OCI-M1 (cell line): ENCODE data around the gene GYG2.

Source experiments
- DNase-seq: peaks from one replicate; lab custom pipeline; 2025; lab: John Stamatoyannopoulos, UW

The GYG2 gene

DNA sequence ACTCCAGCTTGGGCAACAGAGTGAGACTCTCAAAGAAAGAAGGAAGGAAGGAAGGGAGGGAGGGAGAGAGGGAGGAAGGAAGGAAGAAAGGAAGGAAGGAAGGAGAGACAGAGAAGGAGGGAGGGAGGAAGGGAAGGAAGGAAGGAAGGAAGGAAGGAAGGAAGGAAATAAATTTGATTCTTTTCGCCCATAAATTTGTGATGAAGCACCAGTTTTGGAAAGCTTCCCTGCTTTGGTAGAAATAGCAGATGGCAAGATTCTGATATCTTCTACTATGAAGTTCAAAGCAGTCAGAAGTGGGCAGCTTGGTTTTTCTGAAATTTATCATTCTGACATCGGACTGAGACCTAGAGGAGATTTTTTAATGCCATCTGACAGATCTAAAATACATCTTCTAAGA, 11.7 kb upstream of the GYG2 start:
- DNase-seq = no peak

DNA sequence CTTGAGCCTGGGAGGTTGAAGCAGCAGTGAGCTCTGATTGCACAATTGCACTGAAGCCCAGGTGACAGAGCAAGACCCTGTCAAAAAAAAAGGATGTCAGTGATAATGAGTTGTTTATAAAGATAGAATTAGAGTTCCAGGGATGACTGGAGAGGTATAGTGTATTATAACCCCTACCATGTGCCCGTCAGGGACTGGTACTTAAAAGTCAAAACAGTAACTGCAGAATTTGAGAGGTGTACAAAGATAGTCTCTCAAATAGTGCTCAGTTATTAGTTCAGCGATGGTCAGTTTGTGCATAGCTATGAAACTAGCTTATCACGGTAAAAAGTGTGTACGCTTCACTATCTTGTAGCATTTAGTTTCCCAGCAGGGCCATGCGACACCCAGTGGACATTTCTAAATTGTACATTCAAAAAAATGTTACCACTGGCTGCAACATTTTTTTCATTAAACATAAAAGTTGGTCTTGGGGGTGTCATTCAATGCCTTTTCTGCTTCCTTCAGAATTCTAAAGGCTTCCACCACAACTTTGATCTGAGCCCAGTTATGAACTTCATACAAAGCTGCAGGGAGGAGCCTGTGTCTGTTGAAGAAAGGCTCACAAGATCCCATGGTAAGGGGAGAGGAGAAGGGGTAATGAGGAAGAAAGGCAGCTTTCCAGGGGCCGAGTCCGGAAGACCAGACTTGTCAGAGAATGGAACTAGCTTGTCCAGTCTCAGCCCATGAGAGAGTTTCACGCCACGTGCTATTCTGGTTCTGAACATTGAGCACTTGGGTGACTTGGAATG, 9.2 kb upstream of the GYG2 start:
- DNase-seq = peak; percentile 59

DNA sequence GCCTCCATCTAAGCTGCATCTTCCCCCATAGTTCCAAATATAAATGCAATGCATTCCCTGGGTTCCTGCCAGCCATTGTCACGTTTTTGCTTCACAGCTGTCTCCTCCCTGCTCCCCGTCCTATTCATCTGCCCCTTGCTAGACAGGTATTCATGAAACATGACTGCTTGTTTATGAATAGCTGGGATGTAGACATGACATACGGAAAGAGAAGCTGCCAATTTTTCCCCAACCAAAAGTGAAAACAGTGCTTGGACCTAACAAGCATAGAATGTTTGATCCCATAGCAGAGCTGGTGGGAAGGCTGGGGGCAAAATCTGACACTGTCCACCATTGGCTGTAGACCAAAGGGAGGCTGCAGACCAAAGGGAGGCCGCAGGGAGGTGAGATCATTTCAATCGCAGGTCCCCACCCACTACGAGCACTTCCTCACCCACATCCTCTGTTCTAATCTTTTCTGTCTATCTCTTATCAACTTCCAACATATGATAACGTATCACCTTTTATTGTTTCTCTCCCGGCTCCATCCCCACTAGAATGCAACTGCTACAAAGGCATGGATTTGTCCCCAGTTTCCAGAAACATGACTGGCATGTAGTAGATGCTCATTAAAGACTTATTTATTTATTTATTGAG, 8.5 kb upstream of the GYG2 start:
- DNase-seq = no peak

DNA sequence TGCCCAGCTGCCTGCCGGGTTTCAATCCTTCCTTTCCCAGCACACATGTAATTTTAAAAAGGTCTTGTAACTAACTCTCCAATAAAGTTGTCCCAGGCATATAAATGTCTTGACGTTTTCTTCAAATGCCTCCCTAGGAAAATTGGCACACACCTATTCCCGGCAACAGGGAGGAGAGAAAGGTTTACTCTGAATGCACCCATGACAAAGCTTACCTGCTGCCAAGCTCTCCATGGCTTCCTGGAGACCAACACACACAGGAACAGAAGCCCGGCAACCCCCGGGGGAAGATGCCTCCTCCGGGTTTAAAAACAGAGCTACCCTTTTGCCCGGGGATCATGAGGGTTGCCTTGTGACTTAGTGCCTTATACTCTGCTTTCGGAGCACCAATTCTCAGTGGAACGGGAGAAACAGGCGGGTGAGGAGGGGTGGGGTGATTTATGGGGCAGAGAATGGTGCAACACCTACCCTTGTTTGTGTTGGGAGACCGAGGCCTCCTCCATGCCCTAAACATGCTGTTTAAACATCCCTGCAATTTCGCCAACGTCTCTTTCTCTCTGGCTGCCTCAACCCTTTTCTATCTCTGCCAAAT, 4.8 kb upstream of the GYG2 start:
- no peak for DNase-seq

DNA sequence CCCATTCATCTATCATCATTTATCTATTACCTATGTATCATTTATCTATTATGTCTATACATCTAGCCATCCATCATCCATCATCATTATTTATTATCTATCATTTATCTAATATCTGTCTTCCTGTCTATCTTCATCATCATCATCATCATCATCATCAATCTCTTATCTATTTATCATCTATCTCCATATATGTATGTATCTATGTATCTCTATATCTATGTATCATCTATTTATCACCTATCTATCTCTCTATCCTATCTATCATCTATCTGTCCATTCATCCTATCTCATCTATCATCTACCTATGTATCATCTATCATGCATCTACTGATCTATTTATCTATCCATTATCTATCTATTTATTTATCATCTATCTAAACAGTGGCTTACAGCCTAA, 3.8 kb upstream of the GYG2 start:
- no peak for DNase-seq

DNA sequence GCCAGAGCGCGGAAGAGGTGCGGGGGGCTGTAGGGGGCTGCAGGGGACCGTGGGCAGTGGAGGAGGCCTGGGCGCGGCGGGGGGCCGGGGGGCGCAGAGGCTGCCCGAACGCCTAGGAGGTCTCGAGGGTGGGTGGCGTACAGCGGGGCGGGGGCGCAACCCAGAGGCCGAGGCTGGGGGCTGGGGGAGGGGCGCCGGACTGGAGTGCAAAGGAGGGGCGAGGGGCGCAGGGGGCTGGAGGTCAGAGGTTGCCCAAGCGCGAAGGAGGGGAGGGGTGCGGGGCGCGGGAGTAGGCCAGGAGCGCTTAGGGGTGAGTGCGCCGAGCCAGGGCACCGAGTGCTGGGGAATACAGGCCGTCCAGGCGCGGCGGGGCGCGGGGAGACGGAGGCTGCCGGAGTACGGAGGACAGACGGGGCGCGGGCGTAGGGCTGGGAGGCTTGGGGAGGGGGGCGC, 255 bp downstream of the GYG2 start:
- no peak for DNase-seq

DNA sequence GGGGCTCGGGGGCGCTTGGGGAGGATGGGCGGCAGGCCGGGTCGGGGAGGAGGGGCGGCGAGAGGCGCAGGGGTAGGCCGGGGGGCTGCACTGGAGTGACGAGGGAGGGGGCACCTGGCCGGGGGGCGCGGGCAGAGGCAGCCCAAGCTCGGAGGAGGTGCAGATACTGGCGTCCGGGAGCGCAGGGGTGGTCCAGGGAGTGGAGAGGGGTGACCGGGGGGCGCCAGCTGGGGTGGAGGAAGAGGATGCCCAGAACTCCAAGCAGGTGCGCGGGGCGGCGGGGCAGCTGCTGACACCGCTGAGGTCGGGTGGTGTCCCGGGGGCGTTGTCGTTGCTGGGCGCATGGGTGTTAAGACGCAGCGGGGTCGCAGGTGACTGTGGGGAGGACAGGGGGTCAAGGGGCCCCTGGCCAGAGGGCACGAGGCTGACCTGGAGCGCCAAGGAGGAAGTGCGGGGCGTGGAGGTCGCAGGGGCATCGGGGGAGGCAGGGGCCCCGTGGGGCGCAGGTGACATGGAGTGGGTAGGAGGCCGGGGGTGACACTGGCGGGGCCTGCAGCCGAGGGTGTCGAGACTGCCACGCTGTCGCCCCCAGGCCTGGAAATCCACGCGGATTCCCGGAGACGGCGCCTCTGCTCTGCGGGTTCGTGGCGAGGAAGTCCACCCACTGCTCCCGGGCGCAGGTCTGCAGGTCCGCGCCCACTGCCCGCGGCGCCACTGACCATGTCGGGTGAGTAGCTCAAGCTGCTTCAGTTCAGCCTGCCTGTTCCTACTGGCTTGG, 928 bp downstream of the GYG2 start:
- DNase-seq = no peak

DNA sequence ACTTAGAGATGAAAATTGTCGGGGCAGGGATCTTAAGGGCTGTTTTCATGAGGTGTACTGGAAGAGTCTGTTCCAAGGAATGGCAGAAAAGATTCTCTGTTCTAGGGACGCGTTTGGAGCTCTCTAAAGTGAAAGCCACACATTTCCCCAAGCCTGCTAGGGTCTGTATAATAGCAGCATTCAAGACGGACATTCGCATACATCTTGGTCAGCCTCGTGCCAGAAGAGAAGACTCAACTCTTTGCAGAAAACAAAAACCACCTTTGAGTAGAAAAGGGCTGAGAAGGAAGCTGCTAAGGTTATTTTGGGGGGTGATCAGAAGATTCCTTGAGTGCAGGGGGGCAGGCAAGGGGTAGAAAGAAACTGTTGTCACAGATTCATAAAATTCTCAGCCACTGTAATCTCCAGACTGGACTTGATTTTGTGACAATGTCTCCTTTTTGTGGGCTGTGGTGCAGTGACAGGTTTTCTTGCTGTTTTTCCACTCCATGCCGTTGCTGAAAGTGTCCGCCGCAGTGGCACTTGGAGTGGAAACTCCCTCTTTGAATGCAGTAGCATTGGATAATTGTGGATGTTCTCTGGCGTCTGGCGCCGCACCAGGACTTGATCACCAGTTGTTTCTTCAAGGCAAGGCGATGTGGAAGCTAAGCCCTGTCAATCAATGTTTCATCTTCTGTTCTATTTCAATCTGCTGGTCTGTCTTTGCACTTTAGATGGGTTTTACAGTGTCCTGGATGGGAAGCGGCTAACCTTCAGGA, 2.9 kb downstream of the GYG2 start:
- DNase-seq = no peak

DNA sequence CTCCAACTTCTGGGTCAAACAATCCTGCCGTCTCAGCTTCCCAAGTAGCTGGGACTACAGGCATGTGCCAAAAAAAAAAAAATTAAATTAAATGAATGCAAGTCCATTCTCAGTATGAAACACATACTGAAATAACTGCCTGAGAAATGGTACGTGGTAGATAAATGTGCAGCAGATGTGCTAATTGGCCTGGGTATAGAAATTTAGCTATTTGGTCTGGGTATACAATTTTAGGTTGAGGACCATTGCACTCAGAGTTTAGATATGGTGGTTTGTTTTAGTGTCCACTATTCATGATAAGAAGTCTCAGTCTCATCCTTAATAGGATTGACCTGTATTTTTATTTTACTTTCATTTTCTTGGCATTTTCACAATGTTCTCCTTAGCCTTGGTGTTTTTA, 9.2 kb downstream of the GYG2 start:
- no peak for DNase-seq

DNA sequence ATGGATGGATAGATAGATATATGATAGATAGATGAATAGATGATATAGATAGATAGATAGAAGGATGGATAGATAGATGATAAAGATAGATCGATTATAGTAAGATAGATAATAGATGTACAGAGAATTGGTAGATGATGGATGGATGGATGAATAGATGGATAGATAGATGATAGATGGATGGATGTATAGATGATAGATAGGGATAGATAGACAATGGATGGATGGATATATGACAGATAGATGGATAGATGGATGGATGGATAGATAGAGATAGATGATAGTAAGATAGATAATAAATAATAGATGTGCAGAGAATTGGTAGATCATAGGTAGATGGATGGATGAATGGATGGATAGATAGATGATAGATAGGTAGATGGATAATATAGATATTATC, 12.2 kb downstream of the GYG2 start:
- no peak for DNase-seq

DNA sequence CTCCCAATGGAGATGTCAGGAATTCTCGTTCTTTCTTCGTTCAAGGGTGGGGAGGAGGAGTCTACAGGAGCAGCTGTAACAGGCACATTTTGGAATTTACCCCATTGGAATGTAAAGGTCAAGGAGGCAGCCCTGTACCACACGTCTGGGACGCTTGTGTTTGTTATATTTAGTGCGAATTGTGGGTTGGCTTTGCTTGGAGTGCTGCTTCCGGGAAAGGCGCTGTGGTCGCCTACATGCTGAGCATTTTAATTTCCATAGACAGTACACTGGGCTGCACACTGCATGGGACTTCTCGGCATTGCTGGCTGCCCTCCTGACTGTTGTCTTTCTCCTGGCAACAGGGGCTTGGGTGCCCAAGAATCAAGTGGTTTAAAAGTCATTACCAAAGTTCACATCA, 12.8 kb downstream of the GYG2 start:
- DNase-seq = no peak

DNA sequence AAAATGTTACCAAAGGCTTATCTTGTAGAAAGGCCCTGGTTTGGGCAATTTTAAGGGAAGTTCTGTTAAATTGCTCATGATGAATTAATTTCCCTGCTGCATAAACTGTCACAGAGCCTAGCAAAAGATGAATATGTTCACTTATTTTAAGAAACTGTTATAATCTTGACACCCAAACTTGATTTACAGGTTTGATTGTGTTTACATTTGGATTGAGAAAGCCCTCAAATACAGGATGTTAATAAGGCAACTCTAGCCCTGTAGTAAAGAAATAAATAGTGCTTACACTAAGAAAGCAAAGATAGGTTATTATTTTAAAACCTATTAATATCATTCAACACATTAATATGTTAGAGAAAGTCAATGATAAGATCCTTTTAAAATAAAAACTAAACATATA, 18.3 kb downstream of the GYG2 start:
- DNase-seq = no peak

DNA sequence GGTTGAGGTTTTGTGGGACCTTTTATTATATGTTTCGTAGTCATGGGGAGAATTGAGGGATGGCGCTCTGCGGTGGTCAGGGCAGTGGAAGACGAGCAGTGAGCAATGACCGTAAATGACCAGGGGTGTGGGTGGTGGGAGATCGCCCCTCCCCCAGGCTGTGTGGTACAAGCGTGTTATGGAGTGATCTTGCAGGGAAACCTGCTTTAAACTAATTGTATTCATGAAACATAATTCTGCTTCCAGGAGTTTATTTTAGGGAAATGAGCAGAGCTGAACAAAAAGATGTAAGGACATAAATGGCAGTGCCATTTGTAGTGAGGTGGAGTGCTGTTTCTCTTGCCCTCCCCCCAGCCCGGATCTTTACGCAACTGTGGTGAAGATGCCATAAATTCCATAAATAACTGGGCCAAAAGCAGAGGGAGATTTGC, 20.2 kb downstream of the GYG2 start:
- DNase-seq = no peak

DNA sequence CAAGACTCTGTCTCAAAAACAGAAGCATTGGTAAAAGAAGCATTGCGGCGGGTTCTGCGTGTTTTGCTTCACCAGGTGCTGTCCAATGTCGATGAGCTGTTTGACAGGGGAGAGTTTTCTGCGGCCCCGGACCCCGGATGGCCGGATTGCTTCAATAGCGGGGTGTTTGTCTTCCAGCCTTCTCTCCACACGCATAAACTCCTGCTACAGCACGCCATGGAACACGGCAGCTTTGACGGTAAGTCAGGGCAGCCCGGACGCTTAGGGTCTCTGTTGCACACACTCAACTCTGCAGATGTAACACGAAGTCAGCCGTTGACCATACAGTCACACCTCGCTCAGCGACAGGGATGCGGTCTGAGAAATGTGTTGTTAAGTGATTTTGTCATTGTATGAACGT, 26.2 kb downstream of the GYG2 start:
- no peak for DNase-seq

DNA sequence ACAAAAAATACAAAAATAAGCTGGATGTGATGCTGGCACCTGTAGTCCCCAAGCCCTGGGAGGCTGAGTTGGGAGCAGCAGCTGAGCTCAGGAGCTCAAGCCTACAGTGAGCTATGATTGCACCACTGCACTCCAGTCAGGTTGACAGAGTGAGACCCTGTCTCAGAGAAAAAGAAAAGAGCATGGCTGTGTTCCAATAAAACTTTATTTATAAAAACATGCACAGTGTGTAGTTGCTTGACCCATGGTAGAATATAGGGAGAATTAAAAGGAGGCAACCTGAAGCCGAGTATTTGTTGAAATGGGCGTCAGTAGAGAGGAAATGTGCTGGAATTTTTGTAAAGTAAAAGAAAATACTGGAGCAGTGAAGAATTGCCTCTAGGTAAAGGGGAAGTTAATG, 27.0 kb downstream of the GYG2 start:
- no peak for DNase-seq

DNA sequence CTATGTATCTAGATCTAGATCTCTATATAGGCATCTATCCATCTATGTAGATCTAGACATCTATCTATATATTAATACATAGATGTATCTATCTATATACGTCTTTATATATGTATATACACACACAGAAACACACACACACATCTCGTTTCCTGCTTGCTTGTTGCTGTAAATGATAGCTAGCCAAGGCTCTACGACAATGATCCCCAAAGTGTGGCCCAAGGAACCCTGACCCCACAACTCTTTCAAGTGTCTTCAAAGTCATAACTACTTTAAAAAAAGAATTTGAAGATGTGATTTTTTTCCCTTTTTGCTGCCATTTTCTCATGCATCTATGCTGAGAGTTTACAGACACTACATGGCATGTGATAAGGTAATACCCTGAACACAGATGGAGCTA, 28.8 kb downstream of the GYG2 start:
- DNase-seq = no peak

DNA sequence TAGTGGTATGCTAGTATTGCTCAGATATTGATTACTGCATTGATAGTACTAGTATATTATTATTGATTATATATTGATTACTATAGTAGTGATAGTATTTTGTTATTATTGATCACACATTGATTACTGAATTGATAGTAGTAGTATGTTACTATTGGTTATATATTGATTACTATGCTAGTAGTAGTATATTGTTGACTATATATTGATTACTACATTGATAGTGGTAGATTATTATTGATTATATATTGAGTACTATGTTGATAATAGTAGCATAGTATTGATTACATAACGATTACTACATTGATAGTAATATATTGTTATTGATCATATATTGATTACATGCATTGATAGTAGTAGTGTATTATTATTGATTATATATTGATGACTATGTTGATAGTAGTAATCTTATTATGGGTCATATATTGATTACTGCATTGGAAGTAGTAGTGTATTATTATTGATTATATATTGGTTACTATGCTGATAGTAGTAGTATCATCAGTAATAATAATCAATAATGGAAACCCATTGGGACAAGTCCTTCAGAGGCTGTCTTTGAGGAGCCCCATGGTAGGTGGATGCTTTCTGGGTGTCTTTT, 30.6 kb downstream of the GYG2 start:
- DNase-seq = no peak

DNA sequence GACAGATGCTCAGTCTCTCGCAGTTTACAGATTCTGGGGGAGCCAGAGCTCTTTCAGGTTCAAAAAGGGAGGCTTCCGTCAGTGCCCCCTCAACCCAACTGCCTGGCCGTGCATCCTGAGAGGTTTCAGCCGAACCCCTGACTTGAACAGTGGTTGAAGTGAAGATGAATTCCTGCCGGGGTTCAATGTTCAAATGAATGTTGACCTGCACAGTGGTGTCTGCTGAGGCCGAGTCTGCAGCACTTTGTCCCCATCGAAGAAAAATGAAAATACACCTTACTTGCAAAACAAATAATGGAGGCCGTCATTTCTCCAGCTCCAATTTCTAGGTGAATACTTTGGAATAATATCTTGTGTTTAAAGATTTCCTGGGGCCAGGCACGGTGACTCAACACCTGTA, 33.7 kb downstream of the GYG2 start:
- DNase-seq = no peak

DNA sequence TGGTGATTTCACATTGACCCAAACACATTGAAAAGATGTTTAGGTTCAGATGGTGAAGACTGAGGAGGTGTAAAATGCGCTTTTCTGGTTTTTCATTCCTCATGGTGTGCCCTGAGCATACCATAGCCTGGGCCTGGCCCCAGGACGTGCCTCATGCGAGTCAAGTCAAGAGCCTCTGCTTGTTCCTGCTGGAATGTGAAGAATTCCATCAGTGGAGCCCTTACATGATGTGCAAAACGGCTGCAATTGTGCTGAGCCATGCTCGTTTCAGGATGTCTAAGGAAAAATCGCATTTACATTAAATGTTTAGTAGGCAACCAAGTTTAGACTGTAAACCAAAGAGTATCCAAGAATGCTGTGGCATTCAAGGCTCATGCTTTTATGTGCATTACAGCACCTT, 34.9 kb downstream of the GYG2 start:
- no peak for DNase-seq

DNA sequence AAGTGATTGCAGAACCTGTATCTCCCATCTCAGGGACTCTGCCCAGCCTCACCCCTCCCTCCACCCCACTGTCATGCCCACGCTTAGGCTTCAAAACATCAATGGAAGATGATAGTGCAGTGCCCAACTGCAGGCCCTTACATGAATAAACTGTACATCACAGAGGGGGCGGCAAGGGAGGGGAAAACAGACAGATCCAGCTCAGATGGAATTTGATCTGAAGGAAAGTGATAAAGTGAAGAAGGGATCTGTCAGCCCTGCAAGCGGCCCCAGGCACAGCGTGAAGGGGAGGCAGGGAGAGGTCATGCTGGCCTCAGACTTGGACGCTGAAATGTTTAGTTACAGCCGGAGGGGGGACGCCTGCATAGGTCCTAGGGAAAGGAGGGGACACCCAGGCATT, 38.5 kb downstream of the GYG2 start:
- DNase-seq = no peak

DNA sequence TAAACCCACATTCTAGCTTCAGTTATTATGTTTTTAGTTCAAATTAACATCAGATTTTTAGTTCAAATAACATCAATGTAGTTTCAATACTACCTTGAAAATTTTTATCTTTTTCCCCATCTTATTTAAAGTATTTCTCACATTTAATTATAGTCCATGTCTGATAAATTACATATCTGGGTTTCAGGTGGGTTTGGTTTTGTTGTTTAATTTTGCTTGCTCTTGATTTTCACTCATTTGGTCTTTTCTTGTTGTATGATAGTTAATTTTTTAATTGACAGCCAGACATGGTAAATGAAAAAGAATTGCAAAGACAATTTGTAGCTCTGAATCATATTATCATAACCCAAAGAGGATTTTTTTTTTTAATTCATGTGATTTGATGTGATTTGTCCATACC, 41.9 kb downstream of the GYG2 start:
- DNase-seq = no peak

DNA sequence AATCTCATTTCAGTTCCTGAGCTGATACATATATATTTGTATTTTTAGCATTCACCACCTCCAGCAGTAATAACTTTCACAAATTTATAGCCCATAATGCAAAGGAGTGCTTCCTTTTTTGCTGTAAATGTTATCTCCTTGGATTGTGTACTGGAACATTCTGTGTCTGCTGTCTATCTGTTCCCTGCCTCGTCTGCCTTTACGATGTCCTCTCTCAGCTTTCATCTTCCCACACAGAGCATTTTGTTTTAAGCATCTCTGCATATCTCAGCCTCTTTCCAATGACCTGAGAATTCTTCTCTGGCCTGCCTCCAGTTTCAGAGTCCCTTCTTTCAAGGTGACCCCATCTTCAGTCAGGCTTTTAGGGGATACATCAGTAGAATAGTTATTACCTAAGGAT, 43.1 kb downstream of the GYG2 start:
- DNase-seq = no peak
